Nucleus accumbens (tissue), 56 donors: ENCODE data around the gene UCHL5.

Experiments
- DNase-seq, 56 donors: peaks; one replicate each; lab custom pipeline; 2025; lab: John Stamatoyannopoulos, UW

UCHL5 gene

GRCh38 chr1:193059282-193060114 lies at the start of gene UCHL5, which contains the start of gene RO60:
Gene UCHL5 (minus strand): TSS chr1:193059360. CDS start chr1:193059260, 100 bp downstream.
Gene RO60 (plus strand): TSS chr1:193059612. CDS start chr1:193069055, 9,443 bp downstream.
- peak; percentile 65 to 99 (median 96) for DNase-seq

GRCh38 chr1:193108471-193108870 lies 49.3 kb upstream of the UCHL5 start:
- DNase-seq, result no peak

- no peak for DNase-seq
These were observed 46.6 kb upstream of the UCHL5 start for GRCh38 chr1:193105821-193106177.

- peak; percentile 14 to 89 (median 81) for DNase-seq
These were observed 46.0 kb upstream of the UCHL5 start, which contains the start of gene GLRX2 for GRCh38 chr1:193104907-193105820. Gene GLRX2 (minus strand): TSS chr1:193105414. CDS start chr1:193105382, 32 bp downstream.

GRCh38 chr1:193104502-193104906 lies 45.3 kb upstream of the UCHL5 start:
- DNase-seq, result peak in 36 of 56 donors; percentile 3 to 59 (median 28)

- DNase-seq, result no peak
These were observed 44.8 kb upstream of the UCHL5 start for GRCh38 chr1:193103759-193104501.

- no peak for DNase-seq
These were observed 43.5 kb upstream of the UCHL5 start for GRCh38 chr1:193102662-193103061.

GRCh38 chr1:193094112-193094511 lies 35.0 kb upstream of the UCHL5 start:
- no peak for DNase-seq

- DNase-seq, result no peak
These were observed 31.7 kb upstream of the UCHL5 start for GRCh38 chr1:193090865-193091264.

GRCh38 chr1:193087893-193088292 lies 28.7 kb upstream of the UCHL5 start:
- no peak for DNase-seq

- DNase-seq, result no peak
These were observed 27.2 kb upstream of the UCHL5 start for GRCh38 chr1:193086342-193086741.

GRCh38 chr1:193085263-193085662 lies 26.1 kb upstream of the UCHL5 start:
- no peak for DNase-seq

- no peak for DNase-seq
These were observed 24.4 kb upstream of the UCHL5 start for GRCh38 chr1:193083365-193084088.

- no peak for DNase-seq
These were observed 20.0 kb upstream of the UCHL5 start for GRCh38 chr1:193079187-193079586.

- DNase-seq, result no peak
These were observed 18.8 kb upstream of the UCHL5 start for GRCh38 chr1:193077991-193078390.

GRCh38 chr1:193070942-193071341 lies 11.8 kb upstream of the UCHL5 start:
- no peak for DNase-seq

- DNase-seq, result no peak
These were observed 11.2 kb upstream of the UCHL5 start for GRCh38 chr1:193070386-193070753.

- DNase-seq, result no peak
These were observed 10.7 kb upstream of the UCHL5 start for GRCh38 chr1:193069748-193070385.

- no peak for DNase-seq
These were observed 8.9 kb upstream of the UCHL5 start for GRCh38 chr1:193068013-193068412.
